Uterus (tissue), 2 donors: ENCODE measurements around the gene CASK.

ENCODE experiments used
- CTCF ChIP-seq, 4 experiments: fragments of 200-600 bp in 2 of 4; fragments of 450-650 bp in 2 of 4; sonication (generic) in 2 of 4; IDR thresholded peaks; one replicate each; pipeline ENCODE4 v1.5.1; 2016 to 2019; ENCODE audit warnings: antibody characterized with exemption in 4 of 4, mild to moderate bottlenecking in 2 of 4, moderate library complexity in 1 of 4
- POLR2A ChIP-seq, 2 donors: fragments of 450-650 bp; IDR thresholded peaks; one replicate each; pipeline ENCODE4 v1.6.1; 2016; ENCODE audit warnings: antibody characterized with exemption in 2 of 2, mild to moderate bottlenecking in 1 of 2, moderate library complexity in 1 of 2

- TF ChIP-seq POLR2A (IDR thresholded peaks at IDR 0.05) (no peak), CTCF (IDR thresholded peaks at IDR 0.05) (no peak)
These were observed 316.0 kb downstream of the CASK start for GRCh38 chrX:41607264-41607832.
